WI38 (cell line): ENCODE results near the gene NOL9.

Experiments used
- H3K4me3 ChIP-seq: 2 replicates; pipeline ENCODE4 v1.5.1; 2011; ENCODE audit warnings: low read depth, mild to moderate bottlenecking, control low read depth, low read length
- CTCF ChIP-seq: IDR thresholded peaks from 2 replicates; pipeline ENCODE4 v1.5.1; 2012; ENCODE audit warnings: low read depth, mild to moderate bottlenecking, control low read depth, low read length

Gene NOL9

DNA sequence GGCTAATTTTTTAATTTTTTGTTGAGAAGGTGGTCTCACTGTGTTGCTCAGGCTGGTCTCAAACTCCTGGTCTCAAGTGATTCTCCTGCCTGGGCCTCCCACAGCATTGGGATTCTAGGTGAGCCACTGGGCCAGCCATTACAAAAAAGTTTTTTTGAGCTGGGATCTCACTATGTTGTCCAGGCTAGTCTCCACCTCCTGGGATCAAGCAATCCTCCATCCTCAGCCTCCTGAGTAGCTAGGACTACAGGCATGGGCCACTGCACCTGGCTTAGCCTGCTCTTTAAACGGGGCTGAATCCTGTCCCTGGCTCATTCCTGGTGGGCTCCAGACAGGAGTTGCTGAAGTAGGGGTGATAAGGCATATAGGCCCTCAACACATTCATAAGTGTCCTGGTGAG lies 3.3 kb upstream of the NOL9 start:
- TF ChIP-seq CTCF: no peak
- no peak overlapping the region for H3K4me3 ChIP-seq

DNA sequence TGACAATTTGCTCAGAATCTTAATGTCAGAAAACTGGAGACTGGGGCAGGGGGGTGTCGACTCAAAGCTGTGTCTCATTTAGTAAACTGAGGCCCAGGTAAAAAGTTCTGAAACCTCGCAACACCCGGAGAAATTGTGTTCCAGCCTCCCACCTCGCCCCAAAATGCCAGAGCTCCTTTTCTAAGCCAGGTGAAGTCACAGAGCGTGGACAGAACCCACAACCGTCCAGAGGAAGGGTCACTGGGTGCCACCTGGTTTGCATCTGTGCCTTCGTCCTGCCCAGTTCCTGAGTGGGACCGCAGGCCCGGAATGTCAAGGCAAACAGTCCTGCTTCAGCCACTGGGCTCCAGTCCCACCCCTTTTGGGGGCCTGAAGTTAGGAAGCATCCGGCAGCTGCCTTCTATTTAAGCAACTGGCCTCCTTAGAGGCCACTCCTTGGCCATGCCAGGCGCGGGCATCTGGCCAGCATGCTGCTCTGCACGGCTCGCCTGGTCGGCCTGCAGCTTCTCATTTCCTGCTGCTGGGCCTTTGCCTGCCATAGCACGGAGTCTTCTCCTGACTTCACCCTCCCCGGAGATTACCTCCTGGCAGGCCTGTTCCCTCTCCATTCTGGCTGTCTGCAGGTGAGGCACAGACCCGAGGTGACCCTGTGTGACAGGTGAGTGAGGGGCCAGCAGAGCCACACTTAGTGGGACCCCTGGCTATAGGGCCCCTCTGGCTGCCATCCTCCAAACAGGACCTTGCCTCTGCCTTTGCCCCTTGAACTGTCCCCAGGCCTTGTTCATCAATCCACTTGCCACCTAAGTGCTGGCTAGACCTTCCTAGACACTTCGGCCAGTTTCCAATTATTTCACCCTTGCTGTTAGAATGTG lies 830 bp upstream of the NOL9 start, which contains the start of gene TAS1R1:
Gene TAS1R1 (plus strand): TSS at position 401 of the 872 bp plus-strand sequence. CDS start 67 bp downstream, at position 468.
- peak within 1 kb of the TSS; percentile 97 for H3K4me3 ChIP-seq
- no peak for TF ChIP-seq CTCF

DNA sequence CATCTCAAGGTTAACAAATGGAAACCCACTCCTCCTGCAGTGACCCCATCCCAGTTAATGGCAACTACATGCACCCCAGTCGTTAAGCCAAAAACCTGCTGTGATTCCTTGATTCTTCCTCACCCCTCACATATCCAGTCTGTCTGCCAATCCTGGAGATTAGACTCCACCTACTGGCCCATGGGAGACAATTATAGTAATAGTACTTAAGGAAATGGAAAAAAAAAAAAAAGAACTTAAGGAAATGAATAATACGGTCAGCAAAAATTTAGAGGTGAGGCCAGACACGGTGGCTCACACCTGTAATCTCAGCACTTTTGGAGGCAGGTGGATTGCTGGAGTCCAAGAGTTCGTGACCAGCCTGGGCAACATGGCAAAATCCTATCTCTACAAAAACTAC lies 7.0 kb downstream of the NOL9 start:
- no peak overlapping the region for H3K4me3 ChIP-seq
- TF ChIP-seq CTCF: no peak

- no peak overlapping the region for H3K4me3 ChIP-seq
- no peak for TF ChIP-seq CTCF
Observed at GRCh38 chr1:6546326-6546725, 8.0 kb downstream of the NOL9 start.

- no peak overlapping the region for H3K4me3 ChIP-seq
- TF ChIP-seq CTCF: no peak
Observed at GRCh38 chr1:6545276-6546112, 8.8 kb downstream of the NOL9 start.

- no peak overlapping the region for H3K4me3 ChIP-seq
- TF ChIP-seq CTCF: no peak
Observed at GRCh38 chr1:6544831-6545230, 9.5 kb downstream of the NOL9 start.

- TF ChIP-seq CTCF: no peak
Observed at GRCh38 chr1:6538956-6539355, 15.4 kb downstream of the NOL9 start.

More at GRCh38 chr1:6538956-6539355, 15.4 kb downstream of the NOL9 start:
- H3K4me3 ChIP-seq: no peak overlapping the region
